Activated T-cell treated with anti-CD3 and anti-CD28 coated beads, Interleukin-2, amount 50 U/mL, for 48 hours (primary cell): ENCODE measurements around the gene GAL3ST2.
A peak's percentile ranks its signal among the peaks of the same experiment; 100 is the strongest.
"Not testable (repeated sequence)": the region's sequence is repeated elsewhere in the genome, so short reads cannot be mapped to it uniquely, and the experiment has no call there.

Experiments used
- DNase-seq, 2 experiments: peaks; one replicate each; pipeline ENCODE4 v3.0.0-alpha.2; 2020

The GAL3ST2 gene

DNA sequence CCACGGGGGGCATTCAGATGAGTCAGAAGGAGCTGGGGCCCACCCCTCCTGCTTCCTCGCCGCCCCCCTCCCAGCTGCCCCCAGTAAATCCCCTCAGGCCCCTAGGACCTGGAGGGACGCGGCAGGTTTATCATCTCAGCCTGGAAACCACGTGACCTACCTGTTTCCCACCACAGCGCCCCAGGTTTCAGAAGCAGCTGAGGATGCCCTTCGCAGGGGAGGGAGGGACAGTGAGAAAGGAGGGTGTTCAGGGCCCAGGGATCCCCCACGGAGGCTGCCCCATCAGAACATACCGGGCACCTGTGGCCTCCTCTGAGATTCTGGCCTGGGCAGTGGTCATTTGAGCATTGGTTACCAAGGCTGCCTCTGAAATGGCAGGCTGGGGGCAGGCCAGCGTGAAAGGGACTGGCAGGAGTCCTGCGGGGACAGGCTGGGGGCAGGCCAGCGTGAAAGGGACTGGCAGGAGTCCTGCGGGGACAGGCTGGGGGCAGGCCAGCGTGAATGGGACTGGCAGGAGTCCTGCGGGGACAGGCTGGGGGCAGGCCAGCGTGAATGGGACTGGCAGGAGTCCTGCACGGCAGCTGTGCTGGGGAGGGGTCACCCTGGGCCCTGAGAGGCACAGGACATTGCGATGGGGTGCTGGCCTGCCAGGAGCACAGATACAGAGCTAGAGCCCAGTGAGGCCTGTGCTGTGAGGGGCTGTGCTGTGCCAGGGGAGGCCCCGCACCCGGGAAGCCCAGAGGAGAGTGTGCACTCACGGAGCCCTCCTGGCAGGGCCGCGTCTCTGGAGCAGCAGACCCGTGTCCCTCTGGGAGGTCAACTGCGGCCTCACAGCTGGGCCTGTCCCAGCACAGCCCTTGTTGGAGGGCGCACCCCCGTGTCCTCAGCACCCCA is 33.9 kb downstream of the GAL3ST2 start:
- DNase-seq: peak in 1 of 2 experiments; percentile 15

DNA sequence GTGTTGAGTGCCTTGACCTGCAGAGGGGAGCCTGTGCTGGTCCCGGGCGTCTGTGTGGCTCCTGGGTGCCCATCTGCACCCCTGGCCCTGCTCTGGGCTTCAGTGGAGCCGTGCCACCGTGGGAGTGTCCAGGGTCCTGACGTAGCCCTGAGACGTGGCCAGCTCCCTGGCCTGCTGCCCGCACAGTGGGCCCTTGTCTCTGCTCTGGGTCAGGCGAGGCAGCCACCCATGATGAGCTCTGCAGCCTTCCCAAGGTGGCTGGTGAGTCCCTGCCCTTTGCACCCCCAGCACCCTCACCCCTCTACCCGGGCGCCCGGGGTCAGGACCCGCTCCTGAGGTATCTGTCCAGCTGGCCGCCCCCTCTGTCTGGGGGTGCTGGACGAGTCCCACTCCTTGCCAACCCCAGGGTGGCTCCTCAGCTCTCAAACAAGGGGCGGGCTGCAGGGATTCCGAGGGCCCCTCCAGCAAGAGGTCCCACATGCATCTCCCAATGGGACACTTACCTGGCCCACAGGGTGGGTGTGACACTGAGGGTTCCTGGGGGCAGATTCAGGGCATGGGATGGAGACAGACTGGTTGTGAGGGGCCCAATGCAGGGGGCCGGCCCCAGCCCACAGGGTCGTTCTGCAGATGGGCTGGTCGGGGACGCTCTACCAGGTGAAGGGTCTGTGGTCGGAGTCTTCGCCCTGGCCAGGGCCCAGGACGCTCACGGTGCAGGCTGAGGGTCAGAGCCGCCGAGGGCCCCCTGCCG is 34.8 kb downstream of the GAL3ST2 start:
- no peak for DNase-seq

DNA sequence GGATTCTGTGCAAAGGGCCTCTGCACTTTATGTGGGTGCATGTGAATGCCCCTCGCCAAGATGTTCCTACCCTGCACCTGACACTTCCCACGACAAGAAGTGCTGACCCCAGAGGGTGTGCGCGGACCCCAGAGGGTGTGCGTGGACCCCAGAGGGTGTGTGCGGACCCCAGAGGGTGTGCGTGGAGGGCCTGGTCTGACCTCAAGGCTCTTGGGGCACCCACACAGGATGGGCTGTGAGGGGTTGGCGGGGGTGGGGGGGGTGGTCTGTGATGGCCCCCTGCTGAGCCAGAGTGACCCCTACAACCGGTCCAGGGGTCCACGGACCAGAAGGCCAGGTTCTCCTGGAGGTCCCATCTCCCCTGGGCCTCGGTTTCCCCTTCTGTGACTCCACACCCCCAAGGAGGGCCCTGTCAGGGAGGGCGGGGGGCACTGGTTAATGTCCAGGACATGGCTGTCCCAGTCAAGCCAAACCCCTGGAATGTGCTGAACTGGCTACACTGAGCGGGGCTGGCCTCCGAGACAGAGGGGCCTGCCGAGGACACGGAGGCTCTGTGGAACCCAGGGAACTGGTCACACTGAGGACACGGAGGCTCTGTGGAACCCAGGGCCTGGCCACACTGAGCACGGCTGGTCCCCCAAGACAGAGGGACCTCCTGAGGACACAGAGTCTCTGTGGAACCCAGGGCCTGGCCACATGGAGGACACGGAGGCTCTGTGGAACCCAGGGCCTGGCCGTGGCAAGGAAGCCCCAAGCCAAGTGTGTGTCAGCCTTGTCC is 35.5 kb downstream of the GAL3ST2 start:
- DNase-seq: no peak

DNA sequence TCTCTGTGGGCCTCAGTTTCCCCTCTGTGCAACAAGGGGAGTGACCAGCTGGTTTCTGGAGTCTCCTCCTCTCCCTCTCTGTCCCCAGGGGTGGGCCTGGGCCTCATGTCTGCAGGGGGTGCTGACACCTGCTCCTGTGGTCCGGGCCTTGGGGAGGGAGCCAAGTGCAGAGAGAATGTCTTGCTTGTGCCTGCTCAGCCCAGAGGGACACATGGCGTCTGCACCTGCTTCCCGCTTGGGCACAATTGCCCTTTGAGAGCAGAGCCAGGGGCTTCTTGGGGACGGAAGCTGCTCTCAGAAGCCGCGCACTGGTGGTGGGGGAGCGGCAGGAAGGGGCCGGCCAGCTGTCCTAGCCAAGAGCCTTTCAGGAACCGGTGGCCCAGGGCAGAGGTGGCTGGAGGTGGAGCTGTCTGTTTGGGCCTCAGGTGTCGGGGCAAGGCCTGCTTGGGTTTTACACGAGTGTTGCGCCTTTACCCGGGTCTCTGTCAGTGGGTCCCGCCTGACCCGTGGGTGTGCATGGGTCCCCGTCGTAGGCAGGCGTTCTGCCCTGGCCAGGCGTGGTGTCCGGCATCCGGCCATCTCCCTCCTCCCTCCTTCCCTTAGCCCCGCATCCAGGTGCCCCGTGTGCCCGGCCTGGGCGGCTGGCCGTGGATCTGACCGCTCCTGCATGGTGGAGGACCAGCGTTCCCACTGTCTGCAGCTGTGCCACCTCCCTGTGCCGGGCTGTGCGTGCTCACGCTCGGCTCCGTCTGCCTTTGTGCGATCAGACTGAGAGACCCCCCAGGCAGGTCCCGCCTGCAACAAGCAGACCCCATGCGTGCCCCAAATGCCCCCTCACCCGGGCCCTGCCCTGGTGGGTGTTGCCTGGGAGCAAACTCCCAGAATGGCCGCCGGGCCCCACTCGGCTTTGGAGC is 36.4 kb downstream of the GAL3ST2 start:
- DNase-seq: peak in 1 of 2 experiments; percentile 18

DNA sequence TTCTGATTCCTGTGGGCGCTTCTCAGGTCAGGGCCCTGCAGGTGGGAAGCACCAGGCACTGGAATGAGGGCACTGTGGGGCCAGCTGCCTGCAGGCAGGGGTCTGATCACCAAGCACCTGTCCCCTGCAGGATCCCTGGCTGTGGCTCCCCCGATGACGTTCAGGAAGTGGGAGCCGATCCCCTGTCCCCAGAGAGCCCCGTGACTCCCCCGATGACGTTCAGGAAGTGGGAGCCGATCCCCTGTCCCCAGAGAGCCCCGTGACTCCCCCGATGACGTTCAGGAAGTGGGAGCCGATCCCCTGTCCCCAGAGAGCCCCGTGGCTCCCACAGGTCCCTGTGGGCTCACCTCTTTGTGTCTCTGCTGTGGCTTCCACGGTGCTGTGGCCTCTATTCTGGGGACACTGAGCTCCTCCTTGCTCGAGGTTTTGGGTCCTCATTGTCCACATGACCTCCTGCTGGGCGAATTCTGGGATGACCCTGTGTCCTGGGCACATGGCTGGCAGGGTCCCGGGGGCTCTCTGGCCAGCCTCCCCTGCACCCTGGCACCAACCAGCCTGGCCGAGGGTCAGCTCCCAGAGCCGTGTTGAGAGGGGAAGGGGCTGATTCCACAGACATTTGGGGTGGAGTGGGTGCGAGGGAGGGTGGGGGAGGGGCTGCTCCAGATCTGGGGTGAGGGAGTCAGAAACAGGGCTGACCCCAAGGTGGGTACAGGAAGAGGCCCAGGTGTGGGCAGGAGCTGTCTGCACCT is 37.2 kb downstream of the GAL3ST2 start:
- DNase-seq: peak in 1 of 2 experiments; percentile 19

DNA sequence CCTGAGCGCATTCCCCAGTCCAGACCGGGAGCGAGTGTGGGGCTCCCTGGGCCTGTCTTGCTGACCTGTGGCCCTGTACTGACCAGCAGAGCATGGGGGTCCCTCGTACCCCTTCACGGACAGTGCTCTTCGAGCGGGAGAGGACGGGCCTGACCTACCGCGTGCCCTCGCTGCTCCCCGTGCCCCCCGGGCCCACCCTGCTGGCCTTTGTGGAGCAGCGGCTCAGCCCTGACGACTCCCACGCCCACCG is 37.7 kb downstream of the GAL3ST2 start:
- DNase-seq: no peak

DNA sequence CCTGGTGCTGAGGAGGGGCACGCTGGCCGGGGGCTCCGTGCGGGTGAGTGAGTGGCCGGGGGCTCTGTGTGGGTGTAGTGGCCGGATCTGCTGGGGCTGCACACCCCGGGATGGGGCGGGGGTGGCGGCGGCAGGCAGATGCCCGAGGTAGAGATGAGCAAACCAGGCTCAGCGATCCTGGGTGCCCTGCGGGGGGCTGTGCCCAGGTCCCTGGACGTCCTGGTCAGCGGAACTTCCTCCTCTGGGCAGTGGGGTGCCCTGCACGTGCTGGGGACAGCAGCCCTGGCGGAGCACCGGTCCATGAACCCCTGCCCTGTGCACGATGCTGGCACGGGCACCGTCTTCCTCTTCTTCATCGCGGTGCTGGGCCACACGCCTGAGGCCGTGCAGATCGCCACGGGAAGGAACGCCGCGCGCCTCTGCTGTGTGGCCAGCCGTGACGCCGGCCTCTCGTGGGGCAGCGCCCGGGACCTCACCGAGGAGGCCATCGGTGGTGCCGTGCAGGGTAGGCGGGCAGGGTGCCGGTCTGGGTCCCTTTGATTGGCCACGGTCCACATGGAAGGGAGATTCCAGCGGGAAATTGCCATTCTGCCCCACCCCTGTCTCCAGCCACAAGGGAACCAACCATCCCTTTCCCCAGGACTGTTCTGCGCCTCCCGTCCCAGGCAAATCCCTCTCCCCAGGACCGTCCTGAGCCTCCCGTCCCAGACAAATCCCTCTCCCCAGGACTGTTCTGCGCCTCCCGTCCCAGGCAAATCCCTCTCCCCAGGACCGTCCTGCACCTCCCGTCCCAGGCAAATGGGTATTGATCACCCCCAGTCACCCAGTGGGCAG is 38.2 kb downstream of the GAL3ST2 start:
- no peak for DNase-seq

DNA sequence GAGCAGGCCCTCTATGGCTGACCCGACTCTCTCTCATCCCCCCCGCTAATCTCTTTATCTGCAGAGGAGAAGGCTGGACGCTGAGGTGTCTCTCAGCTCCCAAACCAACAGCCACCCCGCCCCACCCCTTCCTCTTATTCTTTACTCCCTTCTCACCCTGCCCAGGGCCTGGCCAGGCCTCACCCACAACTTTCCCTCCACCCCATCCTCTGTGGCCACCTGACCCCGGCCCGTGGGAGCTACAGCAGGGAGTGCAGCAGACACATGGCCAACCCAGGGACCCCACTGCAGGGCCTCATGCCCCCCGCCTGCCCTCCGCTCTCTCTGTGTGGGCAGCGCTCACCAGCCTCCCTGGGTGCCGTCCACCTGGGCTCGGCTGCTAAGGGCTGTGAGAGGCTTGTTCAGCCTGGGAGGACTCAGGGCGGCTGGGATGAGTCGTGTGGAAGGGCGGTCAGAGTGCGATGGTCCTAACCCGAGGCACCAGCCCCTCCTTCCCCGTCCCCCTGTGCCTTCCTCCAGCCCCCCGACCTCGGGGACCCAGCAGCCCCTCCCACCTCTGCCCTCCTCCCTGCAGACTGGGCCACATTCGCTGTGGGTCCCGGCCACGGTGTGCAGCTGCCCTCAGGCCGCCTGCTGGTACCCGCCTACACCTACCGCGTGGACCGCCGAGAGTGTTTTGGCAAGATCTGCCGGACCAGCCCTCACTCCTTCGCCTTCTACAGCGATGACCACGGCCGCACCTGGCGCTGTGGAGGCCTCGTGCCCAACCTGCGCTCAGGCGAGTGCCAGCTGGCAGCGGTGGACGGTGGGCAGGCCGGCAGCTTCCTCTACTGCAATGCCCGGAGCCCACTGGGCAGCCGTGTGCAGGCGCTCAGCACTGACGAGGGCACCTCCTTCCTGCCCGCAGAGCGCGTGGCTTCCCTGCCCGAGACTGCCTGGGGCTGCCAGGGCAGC is 39.1 kb downstream of the GAL3ST2 start:
- no peak for DNase-seq

DNA sequence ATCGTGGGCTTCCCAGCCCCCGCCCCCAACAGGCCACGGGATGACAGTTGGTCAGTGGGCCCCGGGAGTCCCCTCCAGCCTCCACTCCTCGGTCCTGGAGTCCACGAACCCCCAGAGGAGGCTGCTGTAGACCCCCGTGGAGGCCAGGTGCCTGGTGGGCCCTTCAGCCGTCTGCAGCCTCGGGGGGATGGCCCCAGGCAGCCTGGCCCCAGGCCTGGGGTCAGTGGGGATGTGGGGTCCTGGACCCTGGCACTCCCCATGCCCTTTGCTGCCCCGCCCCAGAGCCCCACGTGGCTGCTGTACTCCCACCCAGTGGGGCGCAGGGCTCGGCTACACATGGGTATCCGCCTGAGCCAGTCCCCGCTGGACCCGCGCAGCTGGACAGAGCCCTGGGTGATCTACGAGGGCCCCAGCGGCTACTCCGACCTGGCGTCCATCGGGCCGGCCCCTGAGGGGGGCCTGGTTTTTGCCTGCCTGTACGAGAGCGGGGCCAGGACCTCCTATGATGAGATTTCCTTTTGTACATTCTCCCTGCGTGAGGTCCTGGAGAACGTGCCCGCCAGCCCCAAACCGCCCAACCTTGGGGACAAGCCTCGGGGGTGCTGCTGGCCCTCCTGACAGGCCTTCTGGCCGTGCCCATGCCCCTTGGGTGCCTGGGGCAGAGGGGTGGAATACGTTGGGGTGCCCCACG is 40.0 kb downstream of the GAL3ST2 start:
- no peak for DNase-seq

DNA sequence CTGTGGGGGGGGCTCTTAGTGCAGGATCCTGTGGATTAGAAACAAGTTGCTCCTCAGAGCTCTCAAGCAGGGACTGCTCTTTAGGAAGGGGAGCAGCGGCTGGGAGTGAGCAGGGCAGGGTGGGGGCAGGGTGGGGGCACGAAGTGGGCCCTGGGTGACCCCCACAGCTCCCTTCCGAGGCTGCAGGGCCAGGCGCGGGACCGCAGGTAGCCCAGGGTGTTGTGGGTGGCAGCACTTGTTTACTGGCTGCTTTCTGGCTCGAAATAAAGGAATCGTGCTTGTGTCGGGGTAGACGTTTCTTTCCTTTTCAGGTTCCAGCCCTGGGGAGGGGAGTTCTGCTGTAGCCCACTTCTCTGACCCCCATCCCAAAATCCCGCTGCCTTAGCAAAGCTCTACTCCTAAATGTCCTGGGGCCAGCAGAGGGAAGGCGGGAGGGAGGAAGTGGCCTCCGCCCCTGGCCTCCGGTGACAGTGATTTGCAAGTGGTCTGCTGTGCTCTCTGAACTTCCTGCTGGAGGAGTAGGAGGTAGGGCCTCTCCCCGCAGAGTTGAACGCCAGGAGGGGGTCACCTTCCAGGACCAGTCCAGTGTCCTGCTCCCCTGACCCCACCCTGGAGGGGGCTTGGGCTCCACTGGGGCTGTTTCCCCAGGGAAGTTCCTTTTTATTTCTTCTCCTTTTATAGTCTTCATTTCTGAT is 40.7 kb downstream of the GAL3ST2 start:
- DNase-seq: peak; percentile 16

DNA sequence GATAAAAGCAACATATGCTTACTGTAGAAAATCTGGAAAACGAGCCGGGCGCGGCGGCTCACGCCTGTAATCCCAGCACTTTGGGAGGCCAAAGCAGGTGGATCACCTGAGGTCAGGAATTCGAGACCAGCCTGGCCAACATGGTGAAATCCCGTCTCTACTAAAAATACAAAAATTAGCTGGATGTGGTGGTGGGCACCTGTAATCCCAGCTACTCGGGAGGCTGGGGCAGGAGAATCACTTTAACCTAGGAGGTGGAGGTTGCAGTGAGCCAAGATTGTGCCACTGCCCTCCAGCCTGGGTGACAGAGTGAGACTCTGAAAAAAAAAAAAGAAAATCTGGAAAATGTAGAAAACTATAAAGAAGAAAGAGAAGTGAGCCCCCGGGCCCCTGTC is 41.2 kb downstream of the GAL3ST2 start:
- not testable (repeated sequence) for DNase-seq

DNA sequence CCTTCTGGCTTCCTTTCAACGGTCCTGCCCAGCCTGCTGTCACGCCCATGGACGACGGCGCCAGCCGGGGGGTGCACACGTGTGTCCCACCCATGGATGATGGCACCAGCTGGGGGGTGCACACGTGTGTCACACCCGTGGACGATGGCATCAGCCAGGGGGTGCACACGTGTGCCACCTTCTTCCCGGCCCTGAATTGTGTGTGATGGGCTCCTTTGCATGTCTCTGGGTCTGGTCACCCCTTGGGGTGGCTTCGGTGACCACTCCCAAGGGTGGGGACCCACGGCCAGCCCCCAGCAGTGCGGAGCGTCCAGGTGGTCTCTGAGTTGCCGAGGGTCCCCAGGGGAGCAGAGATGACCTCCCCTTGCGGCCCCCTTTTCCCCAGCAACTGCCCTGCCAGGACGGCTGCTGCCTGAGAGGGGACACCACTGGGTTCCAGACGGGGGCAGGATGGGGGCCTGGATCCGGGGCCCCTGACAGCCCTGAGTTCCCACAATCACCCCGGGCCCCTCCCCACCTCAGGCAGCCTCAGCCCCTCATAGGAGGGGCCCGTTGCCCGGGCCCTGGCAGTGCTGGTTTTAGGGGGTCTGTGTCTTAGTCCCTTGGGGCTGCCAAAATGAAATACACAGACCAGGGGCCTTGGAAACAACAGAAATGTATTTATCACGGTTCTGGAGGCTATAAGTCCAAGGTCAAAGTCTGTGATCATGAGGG is 41.8 kb downstream of the GAL3ST2 start:
- peak in 1 of 2 experiments; percentile 10 for DNase-seq

DNA sequence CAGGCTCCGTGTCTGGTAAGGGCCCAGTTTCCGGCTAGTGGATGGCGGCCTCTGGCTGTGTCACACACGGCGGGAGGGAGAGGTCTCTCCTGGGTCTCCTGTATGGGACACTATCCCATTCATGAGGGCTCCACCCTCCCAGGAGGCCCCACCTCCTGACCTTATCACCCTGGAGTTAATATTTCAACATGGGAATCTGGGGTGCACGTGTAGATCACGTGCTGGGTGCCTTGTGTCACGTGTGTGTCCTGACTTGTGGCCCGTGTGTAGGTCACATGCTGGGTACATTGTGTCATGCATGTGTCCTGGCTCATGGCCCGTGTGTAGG is 42.3 kb downstream of the GAL3ST2 start:
- DNase-seq: no peak

DNA sequence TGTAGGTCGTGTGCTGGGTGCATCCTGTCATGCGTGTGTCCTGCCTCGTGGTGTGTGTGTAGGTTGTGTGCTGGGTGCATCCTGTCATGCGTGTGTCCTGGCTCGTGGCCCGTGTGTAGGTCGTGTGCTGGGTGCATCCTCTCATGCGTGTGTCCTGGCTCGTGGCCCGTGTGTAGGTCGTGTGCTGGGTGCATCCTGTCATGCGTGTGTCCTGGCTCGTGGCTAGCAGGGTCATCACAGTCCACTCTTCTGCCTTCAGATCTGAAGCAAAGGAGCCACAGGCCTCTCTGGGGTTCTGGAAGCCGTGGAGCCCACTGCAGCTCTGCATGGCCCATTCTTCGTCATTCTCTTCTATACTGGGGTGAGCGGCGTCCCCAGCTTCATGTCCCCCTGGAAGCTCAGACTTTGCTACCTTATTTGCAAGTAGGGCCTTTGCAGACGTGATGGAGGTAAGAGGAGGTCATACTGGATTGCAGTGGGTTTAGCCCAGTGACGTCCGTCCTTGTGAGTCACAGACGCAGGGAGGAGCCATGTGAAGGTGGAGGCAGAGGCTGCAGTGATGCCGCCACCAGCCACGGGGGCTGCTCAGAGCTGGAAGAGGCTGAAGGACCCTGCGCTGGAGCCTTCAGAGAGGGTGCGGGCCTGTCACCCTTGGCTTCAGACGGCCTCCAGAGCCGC is 43.5 kb downstream of the GAL3ST2 start:
- peak in 1 of 2 experiments; percentile 14 for DNase-seq

DNA sequence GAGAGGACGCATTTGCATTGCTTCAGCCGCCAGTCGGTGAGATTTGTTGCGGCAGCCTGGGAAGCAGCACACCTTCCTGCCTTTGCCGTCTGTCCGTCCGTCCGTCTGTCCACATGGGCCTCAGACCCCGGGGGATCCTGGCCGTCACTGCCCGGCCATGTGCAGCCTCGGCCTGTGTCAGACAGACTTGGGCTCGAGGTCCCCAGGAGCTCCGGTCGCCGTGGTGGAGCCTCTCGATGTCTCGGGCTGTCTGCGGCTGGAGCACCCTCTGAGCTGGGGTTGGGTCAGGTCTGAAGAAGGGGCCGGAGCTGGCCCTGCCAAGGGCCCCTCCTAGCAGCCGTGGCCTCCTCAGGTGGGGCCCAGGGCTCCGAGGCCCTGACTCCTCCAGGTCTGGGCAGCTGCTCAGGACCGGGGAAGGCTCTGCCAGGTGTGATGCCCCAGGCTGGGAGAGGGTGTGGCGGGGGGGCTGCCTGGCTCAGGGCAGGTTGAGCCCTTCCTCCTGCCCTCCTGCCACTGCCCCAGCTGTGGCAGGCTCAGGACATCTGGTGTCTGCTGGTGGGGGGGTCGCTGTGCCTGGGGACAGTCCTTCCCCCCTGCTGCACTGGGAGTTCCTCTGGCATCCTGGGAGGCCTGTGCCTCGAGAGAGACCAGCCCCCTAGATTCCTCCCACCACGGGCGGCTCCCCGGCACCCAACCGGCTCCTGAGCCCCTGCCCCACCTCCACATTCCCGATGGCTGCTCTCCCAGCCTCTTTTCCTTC is 44.2 kb downstream of the GAL3ST2 start:
- DNase-seq: peak; percentile 12 to 16
